Body of pancreas (tissue), 4 donors: ENCODE data around the gene OLFML2A. TPM values are rescaled to one million over a fixed set of nuclear protein-coding genes. Genes with fewer than 3 reads are reported as not detected.

ENCODE experiments used
- ATAC-seq: fragments of 150-250 bp; one replicate; pipeline ENCODE4 v1.9.1; 2016
- DNase-seq, 4 donors: peaks; one replicate each; pipeline ENCODE4 v3.0.0-alpha.2; 2019
- H3K27ac ChIP-seq, 4 donors: fragments of 200-600 bp; sonication (generic); 1 replicate in 3 of 4; 2 replicates in 1 of 4; pipeline versions ENCODE4 v1.5.1 to v1.6.1; 2016 to 2019; ENCODE audit warnings: mild to moderate bottlenecking in 1 of 4, mixed read lengths in 1 of 4, moderate library complexity in 1 of 4
- H3K27me3 ChIP-seq, 2 donors: fragments of 200-600 bp; sonication (generic); one replicate each; pipeline ENCODE4 v1.6.0; 2016; ENCODE audit warnings: mild to moderate bottlenecking in 1 of 2
- H3K36me3 ChIP-seq, 2 donors: fragments of 200-600 bp; sonication (generic); replicated peaks in 1 of 2; 2 replicates each; pipeline ENCODE4 v1.5.1; 2016; ENCODE audit warnings: low read depth in 2 of 2; ENCODE audit not compliant: insufficient read depth in 1 of 2
- H3K4me1 ChIP-seq: fragments of 200-600 bp; sonication (generic); one replicate; pipeline ENCODE4 v1.6.0; 2016
- H3K4me3 ChIP-seq, 2 donors: fragments of 200-600 bp; sonication (generic); 1 replicate in 1 of 2; 2 replicates in 1 of 2; pipeline ENCODE4 v1.5.1; 2016 to 2019
- H3K9me3 ChIP-seq, 3 donors: fragments of 200-600 bp; sonication (generic); 1 replicate in 2 of 3; 2 replicates in 1 of 3; pipeline ENCODE4 v1.5.1; 2016
- POLR2A ChIP-seq, 3 donors: fragments of 450-650 bp; IDR thresholded peaks; one replicate each; pipeline ENCODE4 v1.6.1; 2016; ENCODE audit warnings: antibody characterized with exemption in 3 of 3, mild to moderate bottlenecking in 2 of 3
- WGBS, 2 donors: methylation state at CpG; one replicate each; pipeline ENCODE4 v1.1.5; 2017; 5-methylcytosine and 5-hydroxymethylcytosine counted together
- intact Hi-C: fragments of 100-400 bp; cut with DNase I; formaldehyde crosslinking; loops from one replicate; pipeline ENCODE4 v1.15.1; 2023
- total RNA-seq, 2 donors: library from RNA; depleted of rRNA; stranded (reverse); fragments of >200 nt; gene quantifications; one replicate each; pipeline ENCODE4 v1.1.0, GENCODE V29; 2016
- TF ChIP-seq, protein P1 (sequence below), 7 experiments: fragments of 450-650 bp in 4 of 7; fragments of 200-600 bp in 3 of 7; sonication (generic) in 3 of 7; IDR thresholded peaks; one replicate each; pipeline ENCODE4 v1.5.1; 2016 to 2019; ENCODE audit warnings: antibody characterized with exemption in 7 of 7

Gene OLFML2A
- total RNA-seq, 2 donors from 2014 or later, result 4.4 to 5.3 TPM

GRCh38 chr9:124759327-124759726 is 17.6 kb upstream of the OLFML2A start:
- WGBS, 2 donors, result 85 to 97% methylated on average over 2 of the region's 2 CpGs
- DNase-seq (no peak), ATAC-seq (no peak)
- no peak for TF ChIP-seq POLR2A (IDR thresholded peaks at IDR 0.05)
- TF ChIP-seq, protein P1, sequence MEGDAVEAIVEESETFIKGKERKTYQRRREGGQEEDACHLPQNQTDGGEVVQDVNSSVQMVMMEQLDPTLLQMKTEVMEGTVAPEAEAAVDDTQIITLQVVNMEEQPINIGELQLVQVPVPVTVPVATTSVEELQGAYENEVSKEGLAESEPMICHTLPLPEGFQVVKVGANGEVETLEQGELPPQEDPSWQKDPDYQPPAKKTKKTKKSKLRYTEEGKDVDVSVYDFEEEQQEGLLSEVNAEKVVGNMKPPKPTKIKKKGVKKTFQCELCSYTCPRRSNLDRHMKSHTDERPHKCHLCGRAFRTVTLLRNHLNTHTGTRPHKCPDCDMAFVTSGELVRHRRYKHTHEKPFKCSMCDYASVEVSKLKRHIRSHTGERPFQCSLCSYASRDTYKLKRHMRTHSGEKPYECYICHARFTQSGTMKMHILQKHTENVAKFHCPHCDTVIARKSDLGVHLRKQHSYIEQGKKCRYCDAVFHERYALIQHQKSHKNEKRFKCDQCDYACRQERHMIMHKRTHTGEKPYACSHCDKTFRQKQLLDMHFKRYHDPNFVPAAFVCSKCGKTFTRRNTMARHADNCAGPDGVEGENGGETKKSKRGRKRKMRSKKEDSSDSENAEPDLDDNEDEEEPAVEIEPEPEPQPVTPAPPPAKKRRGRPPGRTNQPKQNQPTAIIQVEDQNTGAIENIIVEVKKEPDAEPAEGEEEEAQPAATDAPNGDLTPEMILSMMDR (IDR thresholded peaks at IDR 0.05), result no peak
- H3K27ac ChIP-seq, result peak overlapping the region in 2 of 4 donors; percentile 25 to 41
- H3K4me3 ChIP-seq, result no peak overlapping the region
- intact Hi-C loops, result no loop called here
- peaks cover 46% of the 10 kb centered on the region for H3K4me1 ChIP-seq
- H3K27me3 ChIP-seq, result no peaks in the 10 kb centered on the region
- H3K9me3 ChIP-seq, result no peaks in the 10 kb centered on the region
- no peaks in the 10 kb centered on the region for H3K36me3 ChIP-seq

DNA sequence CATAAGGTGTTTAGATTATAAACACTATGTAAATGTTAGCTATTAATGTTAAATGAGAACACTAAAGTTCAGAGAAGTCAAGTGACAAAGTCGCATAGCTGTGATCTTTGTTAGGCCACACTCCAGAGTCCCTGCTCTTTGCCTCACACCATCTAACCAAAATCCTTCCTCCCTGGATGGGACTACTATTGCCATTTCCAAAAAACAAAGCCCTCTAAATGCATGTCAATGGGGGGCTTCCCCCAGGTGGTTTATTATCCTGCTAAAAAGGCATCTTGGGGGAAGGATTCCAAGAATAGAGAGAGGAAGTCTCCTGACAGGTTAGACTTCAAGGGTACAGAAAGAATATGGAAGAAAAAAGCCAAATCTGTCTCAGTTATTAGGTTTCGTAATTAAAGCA is 16.2 kb upstream of the OLFML2A start:
- peaks cover 37% of the 10 kb centered on the region for H3K4me1 ChIP-seq
- no peaks in the 10 kb centered on the region for H3K9me3 ChIP-seq
- H3K36me3 ChIP-seq, result no peaks in the 10 kb centered on the region
- no peak for DNase-seq
- no peak overlapping the region for H3K4me3 ChIP-seq
- no peaks in the 10 kb centered on the region for H3K27me3 ChIP-seq
- no peak overlapping the region for H3K27ac ChIP-seq
- no peak for ATAC-seq
- TF ChIP-seq, protein P1 (IDR thresholded peaks at IDR 0.05), result no peak
- TF ChIP-seq POLR2A (IDR thresholded peaks at IDR 0.05), result no peak
- intact Hi-C loops, result no loop called here
- 90 to 99% methylated on average over 2 of the region's 2 CpGs for WGBS, 2 donors

DNA sequence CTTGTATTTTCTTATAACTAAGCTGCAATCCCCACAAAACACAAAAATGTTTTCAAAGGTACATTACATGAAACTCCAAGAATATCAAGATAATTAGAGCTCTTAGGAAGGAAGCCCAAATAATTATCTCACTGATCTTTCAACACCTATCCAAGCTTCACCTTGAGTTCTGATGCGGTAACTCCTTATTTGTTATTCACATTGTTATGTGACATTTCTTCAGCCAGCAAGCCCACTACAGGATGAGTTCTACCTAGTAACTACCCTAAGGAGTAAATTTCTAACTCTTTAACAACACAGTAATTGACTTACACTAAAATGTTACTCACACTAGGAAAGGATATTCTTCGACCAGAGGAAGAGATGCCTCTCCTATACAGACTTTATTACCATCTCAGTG is 15.7 kb upstream of the OLFML2A start:
- intact Hi-C loops, result no loop called here

DNA sequence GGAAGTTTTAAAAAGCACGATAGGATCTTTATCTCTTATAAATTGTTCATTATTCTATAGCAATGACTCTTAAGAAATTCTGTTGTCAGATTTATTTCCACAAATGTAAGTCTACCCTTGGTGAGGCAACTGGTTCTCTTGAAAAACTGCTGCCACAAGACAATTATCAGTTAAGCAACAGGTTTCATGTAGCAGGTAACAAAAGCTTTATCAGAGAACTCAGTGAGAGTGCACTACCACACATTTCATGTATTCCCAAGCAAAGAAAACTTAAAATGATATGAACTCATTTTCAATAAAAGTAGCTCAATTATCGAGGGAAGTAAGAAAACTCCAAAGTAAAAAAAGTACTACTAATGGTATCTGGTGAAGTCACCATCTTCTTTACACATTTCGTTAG is 15.2 kb upstream of the OLFML2A start:
- intact Hi-C loops, result no loop called here
- H3K36me3 ChIP-seq, result no peaks in the 10 kb centered on the region
- H3K27me3 ChIP-seq, result no peaks in the 10 kb centered on the region
- H3K27ac ChIP-seq, result no peak overlapping the region
- no peaks in the 10 kb centered on the region for H3K9me3 ChIP-seq
- DNase-seq, result no peak
- no peak overlapping the region for H3K4me3 ChIP-seq
- TF ChIP-seq, protein P1 (IDR thresholded peaks at IDR 0.05), result no peak
- no peak for TF ChIP-seq POLR2A (IDR thresholded peaks at IDR 0.05)
- ATAC-seq, result no peak
- 73 to 79% methylated on average over 3 of the region's 3 CpGs for WGBS, 2 donors
- peaks cover 31% of the 10 kb centered on the region for H3K4me1 ChIP-seq

More for the DNA sequence above, 15.7 kb upstream of the OLFML2A start:
- Histone ChIP-seq H3K9me3 (no peaks in the 10 kb centered on the region), H3K36me3 (no peaks in the 10 kb centered on the region), H3K27ac (no peak overlapping the region), H3K27me3 (no peaks in the 10 kb centered on the region), H3K4me1 (peaks cover 32% of the 10 kb centered on the region), H3K4me3 (no peak overlapping the region)
- ATAC-seq (no peak), DNase-seq (no peak)
- TF ChIP-seq, protein P1 (IDR thresholded peaks at IDR 0.05), result no peak
- no peak for TF ChIP-seq POLR2A (IDR thresholded peaks at IDR 0.05)
- WGBS, 2 donors, result 58 to 67% methylated on average over 2 of the region's 2 CpGs

DNA sequence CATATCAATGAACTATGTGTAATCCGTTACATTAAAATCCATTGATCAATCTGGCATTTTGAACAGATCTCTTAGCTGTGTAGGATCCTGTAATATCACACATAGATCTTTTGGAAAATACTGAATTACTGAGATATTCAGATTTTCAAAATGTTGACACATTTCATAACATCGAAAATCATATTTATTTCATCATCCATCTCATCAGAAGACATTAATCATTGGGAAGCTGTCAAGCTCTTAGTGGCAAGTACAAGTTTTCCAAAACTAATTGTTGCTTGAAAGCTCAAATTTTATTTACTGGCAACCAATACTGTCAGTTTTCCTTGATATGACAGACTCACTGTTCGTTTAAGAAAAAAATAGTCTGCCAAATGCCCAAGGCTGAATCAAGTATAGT is 14.3 kb upstream of the OLFML2A start:
- no peak overlapping the region for H3K4me3 ChIP-seq
- H3K4me1 ChIP-seq, result peaks cover 23% of the 10 kb centered on the region
- H3K27me3 ChIP-seq, result no peaks in the 10 kb centered on the region
- H3K36me3 ChIP-seq, result no peaks in the 10 kb centered on the region
- no peaks in the 10 kb centered on the region for H3K9me3 ChIP-seq
- ATAC-seq, result no peak
- no peak for DNase-seq
- no peak for TF ChIP-seq POLR2A (IDR thresholded peaks at IDR 0.05)
- TF ChIP-seq, protein P1 (IDR thresholded peaks at IDR 0.05), result no peak
- intact Hi-C loops, result no loop called here
- 58 to 60% methylated on average over 3 of the region's 3 CpGs for WGBS, 2 donors
- H3K27ac ChIP-seq, result no peak overlapping the region
